Lower leg skin (tissue), 4 donors: Measurements from ENCODE around the gene MAP7D2. TPM values are rescaled to one million over a fixed set of nuclear protein-coding genes. Genes with fewer than 3 reads are reported as not detected.

Source experiments
- DNase-seq, 2 donors: peaks; one replicate each; pipeline ENCODE4 v3.0.0-alpha.2; 2019; ENCODE audit warnings: low spot score in 2 of 2
- H3K4me3 ChIP-seq: fragments of 200-600 bp; sonication (generic); 2 replicates; pipeline ENCODE4 v1.5.1; 2017; ENCODE audit warnings: mild to moderate bottlenecking, low read depth; ENCODE audit not compliant: poor library complexity, severe bottlenecking
- POLR2A ChIP-seq, 2 donors: fragments of 450-650 bp; IDR thresholded peaks; one replicate each; pipeline ENCODE4 v1.6.1; 2016 to 2017; ENCODE audit warnings: antibody characterized with exemption in 2 of 2, mild to moderate bottlenecking in 1 of 2, moderate library complexity in 1 of 2
- WGBS, 2 donors: methylation state at CpG; one replicate each; pipeline ENCODE4 v1.1.5; 2018; 5-methylcytosine and 5-hydroxymethylcytosine counted together
- intact Hi-C: fragments of 100-400 bp; cut with DNase I; formaldehyde crosslinking; loops from one replicate; pipeline ENCODE4 v1.15.0; 2023; ENCODE audit warnings: low total_unique reads
- microRNA counts, 2 donors: library from miRNA; unstranded; fragments of <30 nt; microRNA quantifications; one replicate each; lab custom pipeline; 2016
- microRNA-seq, 2 donors: library from miRNA; unstranded; fragments of <30 nt; microRNA quantifications; one replicate each; pipeline ENCODE4, GENCODE V29; 2016; ENCODE audit warnings: borderline replicate concordance in 2 of 2, borderline number of aligned reads in 1 of 2
- total RNA-seq, 4 donors: library from RNA; depleted of rRNA; stranded (reverse); fragments of >200 nt; gene quantifications; one replicate each; pipeline ENCODE4 v1.1.0, GENCODE V29; 2016
- TF ChIP-seq, protein P1 (sequence below), 3 donors: fragments of 450-650 bp; IDR thresholded peaks; one replicate each; pipeline ENCODE4 v1.5.1; 2016; ENCODE audit warnings: antibody characterized with exemption in 3 of 3, mild to moderate bottlenecking in 3 of 3, moderate library complexity in 2 of 3

MAP7D2 gene
- total RNA-seq, 4 donors from 2014 or later, result 0.15 to 1.2 (median 0.73) TPM

DNA sequence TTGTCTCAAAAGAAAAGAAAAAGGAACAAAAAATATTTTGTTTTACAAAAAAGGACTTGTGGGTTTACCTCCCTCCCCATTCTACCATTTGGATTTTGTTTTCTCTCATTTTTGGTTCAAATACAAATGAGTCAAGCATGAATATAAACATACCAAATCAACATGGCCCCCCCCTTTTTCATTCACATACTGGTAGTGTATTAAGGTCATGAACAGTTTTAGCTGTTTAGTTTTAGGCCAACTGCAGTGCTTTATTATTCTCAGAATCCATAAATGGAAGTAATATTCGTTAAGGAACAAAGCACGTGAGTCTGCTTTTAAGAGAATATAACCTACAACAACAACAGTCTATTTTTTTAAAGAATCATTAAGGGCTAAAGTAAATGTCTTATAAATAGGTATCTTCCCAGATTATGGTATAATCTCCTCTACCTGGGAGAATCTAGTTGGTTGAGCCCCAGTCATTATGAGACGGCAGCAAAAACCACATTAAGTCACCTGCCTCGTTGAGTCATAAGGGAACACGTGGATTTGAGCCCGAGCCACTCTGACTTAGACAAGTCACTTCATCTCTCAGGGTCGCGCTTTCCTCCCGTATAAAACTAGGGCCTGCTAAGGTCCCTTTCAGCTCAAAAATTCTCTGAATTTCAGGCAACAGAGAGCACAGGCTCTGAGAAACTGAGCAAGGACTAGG is 152.5 kb downstream of the MAP7D2 start:
- H3K4me3 ChIP-seq, result no peak overlapping the region
- 81 to 85% methylated on average over 9 of the region's 9 CpGs for WGBS, 2 donors
- no peak for TF ChIP-seq POLR2A (IDR thresholded peaks at IDR 0.05)
- TF ChIP-seq, protein P1, sequence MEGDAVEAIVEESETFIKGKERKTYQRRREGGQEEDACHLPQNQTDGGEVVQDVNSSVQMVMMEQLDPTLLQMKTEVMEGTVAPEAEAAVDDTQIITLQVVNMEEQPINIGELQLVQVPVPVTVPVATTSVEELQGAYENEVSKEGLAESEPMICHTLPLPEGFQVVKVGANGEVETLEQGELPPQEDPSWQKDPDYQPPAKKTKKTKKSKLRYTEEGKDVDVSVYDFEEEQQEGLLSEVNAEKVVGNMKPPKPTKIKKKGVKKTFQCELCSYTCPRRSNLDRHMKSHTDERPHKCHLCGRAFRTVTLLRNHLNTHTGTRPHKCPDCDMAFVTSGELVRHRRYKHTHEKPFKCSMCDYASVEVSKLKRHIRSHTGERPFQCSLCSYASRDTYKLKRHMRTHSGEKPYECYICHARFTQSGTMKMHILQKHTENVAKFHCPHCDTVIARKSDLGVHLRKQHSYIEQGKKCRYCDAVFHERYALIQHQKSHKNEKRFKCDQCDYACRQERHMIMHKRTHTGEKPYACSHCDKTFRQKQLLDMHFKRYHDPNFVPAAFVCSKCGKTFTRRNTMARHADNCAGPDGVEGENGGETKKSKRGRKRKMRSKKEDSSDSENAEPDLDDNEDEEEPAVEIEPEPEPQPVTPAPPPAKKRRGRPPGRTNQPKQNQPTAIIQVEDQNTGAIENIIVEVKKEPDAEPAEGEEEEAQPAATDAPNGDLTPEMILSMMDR (IDR thresholded peaks at IDR 0.05), result no peak
- intact Hi-C loops, result no loop called here
- DNase-seq, result no peak

DNA sequence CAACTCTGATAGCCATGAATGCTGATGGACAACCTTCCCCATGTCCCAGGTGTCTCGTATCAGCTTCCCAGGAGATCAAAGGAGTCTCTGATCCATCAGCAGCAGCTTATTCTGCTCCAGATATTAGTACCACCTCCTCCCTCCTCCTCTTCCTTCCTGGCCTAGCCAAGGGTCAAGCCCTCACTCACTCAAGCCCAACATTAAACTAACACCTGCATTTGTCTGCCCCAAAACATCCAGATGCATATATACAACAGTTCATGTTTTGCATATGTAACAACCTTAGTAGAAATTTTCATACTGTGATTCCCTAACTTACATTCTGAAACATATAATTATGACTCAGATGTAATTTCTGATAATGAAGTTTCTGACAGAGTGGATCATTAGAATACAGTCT is 155.8 kb downstream of the MAP7D2 start:
- DNase-seq, result no peak
- H3K4me3 ChIP-seq, result no peak overlapping the region
- 67 to 80% methylated on average over 1 of the region's 1 CpG for WGBS, 2 donors
- intact Hi-C loops, result no loop called here
- TF ChIP-seq POLR2A (IDR thresholded peaks at IDR 0.05), result no peak
- TF ChIP-seq, protein P1 (IDR thresholded peaks at IDR 0.05), result no peak

DNA sequence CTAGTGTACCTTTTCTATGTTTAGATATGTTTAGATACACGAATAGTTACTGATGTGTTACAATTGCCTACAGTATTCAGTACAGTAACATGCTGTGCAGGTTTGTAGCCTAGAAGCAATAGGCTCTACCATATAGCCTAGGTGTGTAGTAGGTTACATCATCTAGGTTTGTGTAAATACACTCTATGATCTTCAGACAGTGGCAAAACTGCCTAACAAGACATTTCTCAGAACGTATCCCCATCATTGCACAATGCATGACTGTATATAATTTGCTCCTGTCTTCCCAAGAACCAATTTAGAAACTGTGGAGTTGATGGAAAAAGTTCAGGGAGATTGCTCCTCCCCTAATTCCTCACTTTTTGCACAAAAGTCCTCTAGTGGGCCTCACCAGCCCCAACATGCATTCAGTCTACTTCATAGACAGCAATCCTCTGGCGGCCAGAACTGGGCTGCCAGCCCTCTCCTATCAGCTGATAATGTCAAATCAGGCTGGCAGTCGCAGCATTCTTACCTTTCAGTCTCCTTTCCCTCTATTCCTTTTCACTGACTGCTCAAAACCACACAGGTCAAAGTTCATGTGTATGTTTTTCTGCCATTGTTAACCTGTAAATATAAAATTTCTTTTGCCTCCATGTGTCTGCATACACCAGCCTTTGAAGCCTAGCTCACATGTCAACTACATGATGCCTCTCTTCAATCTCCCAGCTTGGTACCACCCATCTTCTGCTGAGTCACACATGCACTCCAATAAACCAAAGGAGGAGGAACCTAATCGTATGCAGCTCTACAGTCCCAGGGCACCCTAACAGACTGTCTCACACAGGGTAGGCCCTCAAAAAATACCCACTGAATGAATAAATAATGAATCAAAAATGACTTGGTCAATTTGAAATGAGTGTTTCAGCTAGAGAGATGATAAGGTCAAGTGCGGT is 157.9 kb downstream of the MAP7D2 start:
- no peak for DNase-seq
- intact Hi-C loops, result no loop called here
- 74 to 83% methylated on average over 6 of the region's 6 CpGs for WGBS, 2 donors

DNA sequence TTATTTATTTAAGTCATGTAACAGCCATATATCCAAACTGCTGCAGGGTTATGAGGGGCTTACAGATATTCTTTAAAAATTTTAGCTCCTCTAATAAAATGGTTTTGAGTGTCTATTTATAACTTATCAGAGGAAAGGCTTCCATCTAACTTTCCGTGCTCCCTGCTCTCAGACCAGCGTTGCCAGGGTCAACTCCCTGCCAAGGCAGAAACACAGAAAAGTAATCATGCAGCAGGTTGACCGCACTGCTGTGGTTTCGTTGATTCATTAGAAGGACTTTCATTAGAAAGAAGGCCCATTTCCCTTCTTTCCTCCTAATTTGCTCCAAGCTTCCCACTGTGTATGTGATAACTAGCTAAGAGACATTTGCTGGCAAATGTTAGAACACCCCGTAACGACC is 159.8 kb downstream of the MAP7D2 start:
- intact Hi-C loops, result no loop called here
- TF ChIP-seq, protein P1 (IDR thresholded peaks at IDR 0.05), result no peak
- no peak for TF ChIP-seq POLR2A (IDR thresholded peaks at IDR 0.05)
- H3K4me3 ChIP-seq, result no peak overlapping the region
- DNase-seq, result no peak
- WGBS, 2 donors, result 54 to 69% methylated on average over 6 of the region's 6 CpGs

More for the DNA sequence above, 157.9 kb downstream of the MAP7D2 start:
- no peak for TF ChIP-seq POLR2A (IDR thresholded peaks at IDR 0.05)
- TF ChIP-seq, protein P1 (IDR thresholded peaks at IDR 0.05), result no peak
- no peak overlapping the region for H3K4me3 ChIP-seq

MicroRNAs within 50 kb of the gene (microRNA counts, 767-probe panel; counts per million panel counts)
- 0 to 358 counts per million in 2 donors for microRNA hsa-miR-23c (lab: Ali Mortazavi, UCI)

Small RNA genes within 50 kb of the gene (microRNA-seq; reads per million reads assigned to microRNA genes)
- gene MIR23C, result 384 to 395 reads per million in 2 donors

Other genes with a start within 250 kb of the MAP7D2 start
- 10 to 100 TPM; 10.7 to 21.5 (median 15.5) TPM for gene SH3KBP1, start 229.3 kb downstream of the MAP7D2 start, total RNA-seq
- 1 to 10 TPM; 5.7 to 9.4 (median 5.9) TPM for gene BCLAF3, start 125.8 kb downstream of the MAP7D2 start, total RNA-seq
- 10 to 100 TPM; 40.3 to 50.9 (median 46.8) TPM for gene EIF1AX, start 24.9 kb upstream of the MAP7D2 start, total RNA-seq
- 10 to 100 TPM; 22.3 to 43.2 (median 34.5) TPM for gene RPS6KA3, start 150.0 kb upstream of the MAP7D2 start, total RNA-seq